Inflammatory macrophage treated with lipopolysaccharide for 4 hours (primary cell): ENCODE data around the gene SSH3.

Experiments used
- DNase-seq: peaks from one replicate; pipeline ENCODE4 v3.0.0-alpha.2; 2020

Gene SSH3, protein sequence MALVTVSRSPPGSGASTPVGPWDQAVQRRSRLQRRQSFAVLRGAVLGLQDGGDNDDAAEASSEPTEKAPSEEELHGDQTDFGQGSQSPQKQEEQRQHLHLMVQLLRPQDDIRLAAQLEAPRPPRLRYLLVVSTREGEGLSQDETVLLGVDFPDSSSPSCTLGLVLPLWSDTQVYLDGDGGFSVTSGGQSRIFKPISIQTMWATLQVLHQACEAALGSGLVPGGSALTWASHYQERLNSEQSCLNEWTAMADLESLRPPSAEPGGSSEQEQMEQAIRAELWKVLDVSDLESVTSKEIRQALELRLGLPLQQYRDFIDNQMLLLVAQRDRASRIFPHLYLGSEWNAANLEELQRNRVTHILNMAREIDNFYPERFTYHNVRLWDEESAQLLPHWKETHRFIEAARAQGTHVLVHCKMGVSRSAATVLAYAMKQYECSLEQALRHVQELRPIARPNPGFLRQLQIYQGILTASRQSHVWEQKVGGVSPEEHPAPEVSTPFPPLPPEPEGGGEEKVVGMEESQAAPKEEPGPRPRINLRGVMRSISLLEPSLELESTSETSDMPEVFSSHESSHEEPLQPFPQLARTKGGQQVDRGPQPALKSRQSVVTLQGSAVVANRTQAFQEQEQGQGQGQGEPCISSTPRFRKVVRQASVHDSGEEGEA

DNA sequence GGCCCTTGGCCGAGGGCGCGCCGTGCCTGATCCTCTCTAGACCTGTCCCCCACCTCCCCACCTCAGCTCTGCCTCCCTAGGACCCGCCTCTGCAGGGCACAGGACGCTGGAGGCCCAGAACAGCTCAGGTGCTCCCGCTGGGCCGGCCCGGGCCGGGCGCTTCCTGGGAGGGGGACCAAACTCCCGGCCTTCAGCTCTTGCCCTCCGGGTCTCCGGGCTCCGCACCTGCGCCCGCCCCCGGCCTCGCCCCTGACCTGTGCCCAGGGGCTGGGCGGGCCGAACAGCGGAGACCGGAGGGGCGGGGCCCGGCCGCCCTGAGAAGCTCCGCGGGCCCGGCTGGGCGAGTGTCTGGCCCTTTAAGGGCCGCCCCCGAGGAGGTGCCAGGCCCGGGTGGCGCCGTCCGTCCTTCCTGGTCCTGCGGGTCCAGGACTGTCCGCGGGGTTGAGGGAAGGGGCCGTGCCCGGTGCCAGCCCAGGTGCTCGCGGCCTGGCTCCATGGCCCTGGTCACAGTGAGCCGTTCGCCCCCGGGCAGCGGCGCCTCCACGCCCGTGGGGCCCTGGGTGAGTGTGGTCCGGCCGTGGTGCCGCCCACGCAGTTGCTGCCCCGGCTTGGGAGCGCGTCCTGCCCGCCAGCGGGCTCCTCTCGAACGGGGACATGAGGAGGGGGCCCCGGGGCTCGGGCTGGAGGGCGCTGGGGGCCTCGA, at the start of gene SSH3:
Gene SSH3, plus strand, starts transcription at position 399 of the 703 bp plus-strand sequence. Its CDS starts 96 bp downstream, at position 495.
- DNase-seq = peak; percentile 55

DNA sequence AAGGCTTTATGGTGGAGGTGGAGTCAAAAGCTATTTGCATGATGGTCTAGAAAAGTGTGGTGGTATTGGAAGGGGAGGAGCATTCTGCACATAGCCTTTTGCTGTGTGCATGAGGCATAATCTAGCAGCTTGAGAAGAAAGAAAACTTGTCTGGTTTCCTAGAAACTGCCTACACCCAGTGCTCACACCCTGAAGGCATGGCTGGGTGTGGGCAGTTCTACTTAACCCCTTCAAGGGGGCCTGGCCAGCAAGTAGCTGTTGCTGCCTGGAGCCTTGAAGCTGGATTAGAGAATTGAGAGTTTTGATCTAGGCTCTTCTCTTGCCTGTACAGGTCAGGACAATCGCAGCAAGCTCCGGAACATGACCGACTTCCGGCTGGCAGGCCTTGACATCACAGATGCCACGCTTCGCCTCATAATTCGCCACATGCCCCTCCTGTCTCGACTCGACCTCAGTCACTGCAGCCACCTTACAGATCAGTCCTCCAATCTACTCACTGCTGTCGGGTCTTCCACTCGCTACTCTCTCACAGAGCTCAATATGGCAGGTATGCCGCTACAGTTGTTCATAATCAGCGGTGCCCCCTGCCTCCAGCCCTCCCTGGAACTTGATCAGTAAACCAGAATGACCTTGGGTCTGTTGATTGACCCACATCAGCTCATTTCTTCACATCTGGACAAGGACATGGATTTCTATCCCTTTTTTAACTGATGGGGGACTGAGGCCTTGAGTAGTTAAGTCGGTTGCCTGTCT, 49.3 kb upstream of the SSH3 start:
- DNase-seq = no peak

DNA sequence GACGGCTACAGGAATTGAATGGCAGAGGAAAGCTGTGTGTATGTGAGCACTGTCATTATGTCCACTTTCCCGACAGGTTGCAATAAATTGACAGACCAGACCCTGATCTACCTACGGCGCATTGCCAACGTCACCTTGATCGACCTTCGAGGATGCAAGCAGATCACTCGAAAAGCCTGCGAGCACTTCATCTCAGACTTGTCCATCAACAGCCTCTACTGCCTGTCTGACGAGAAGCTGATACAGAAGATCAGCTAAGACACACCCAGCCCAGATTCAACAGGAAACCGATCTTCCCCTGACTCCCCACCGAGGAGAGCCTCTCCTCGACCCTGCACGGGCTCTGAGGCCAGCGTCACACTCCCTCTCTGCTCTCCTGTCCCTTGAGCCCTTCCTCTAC, 48.5 kb upstream of the SSH3 start:
- no peak for DNase-seq

DNA sequence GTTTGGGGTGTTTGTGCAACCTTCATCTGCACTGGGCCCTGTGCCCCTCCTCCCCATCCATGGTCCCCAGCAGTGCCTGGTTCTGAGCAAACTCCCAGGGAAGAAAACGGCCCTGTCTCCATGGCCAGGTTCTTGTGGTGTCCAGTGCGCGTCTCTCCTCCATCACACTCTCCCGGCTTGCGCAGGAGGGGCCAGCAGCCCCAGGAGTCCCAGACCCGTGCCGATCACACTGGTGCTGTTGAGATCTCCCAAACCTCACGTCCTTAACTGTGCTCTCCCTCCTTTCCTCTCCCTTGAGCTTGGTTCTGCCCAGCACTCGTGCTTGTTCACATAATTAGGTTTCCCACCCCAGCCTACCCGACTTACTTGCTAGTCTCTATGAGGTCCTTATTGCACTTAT, 48.0 kb upstream of the SSH3 start:
- no peak for DNase-seq

DNA sequence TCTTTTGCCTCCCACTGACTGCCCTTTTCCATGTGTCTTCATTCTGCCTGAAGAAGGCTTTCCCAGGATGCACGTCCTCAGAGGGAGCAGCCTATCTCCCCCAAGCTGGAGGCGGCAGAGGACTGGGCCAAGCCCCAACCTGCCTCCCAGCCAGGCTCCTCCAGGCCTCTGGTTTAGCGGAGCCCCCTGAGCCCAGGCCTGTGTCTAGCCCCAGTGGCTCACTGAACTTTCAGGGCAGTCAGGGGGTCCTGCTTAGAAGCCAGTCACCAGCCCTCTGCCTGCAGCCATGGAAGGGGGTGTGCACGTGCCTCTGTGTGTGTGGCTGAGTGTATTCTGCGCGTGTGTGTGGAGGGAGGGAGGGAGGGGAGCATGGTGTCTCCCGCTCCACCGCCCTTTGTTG, 47.5 kb upstream of the SSH3 start:
- no peak for DNase-seq

DNA sequence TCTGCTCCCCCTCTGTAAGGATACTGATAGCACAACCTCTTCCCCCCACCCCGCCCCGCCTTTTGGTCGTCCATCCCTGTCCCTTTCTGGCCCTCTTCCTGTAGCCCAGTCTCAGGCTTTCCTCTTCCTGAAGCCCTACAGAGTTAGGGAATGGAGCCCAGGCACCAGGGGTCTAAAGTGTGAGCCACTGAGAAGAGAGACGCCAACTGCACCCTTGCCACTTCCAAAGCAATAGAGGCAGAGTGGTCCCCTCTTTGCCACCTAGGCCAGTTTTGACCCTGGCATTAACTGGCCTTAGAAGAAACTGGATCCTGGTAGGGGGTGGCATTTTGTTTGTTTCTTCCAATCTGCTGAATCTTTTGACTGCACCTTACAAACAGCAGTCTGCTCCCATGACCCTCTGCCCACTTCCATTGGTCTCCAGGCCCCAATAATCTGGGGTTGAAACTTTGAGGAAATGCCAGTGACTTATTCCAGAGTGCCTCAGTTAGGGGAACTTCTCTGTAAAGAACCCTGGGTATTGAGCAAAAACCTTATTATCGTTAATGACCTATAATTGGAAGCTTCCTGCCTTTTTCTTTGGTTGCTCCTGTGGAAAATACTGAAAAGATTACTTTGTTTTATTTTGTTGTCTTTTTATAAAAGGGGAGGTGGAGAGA, 46.7 kb upstream of the SSH3 start:
- DNase-seq = no peak

DNA sequence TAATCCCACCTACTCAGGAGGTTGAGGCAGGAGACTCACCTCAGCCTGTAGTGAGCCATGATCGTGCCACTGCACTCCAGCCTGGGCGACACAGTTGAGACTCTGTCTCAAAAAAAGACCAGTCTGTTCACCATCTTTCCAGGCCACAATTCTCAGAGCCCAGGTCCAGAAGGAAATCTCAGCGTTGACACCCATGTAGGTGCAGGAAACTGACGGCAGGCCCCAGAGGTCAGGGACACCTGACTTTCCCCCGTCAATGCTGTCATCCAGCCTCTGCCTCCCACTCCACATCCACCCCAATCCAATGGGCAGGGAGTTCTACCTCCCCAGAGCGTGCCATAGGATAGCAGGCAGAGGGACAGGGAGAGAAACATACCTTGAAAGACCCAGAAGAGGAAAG, 42.9 kb upstream of the SSH3 start:
- no peak for DNase-seq

DNA sequence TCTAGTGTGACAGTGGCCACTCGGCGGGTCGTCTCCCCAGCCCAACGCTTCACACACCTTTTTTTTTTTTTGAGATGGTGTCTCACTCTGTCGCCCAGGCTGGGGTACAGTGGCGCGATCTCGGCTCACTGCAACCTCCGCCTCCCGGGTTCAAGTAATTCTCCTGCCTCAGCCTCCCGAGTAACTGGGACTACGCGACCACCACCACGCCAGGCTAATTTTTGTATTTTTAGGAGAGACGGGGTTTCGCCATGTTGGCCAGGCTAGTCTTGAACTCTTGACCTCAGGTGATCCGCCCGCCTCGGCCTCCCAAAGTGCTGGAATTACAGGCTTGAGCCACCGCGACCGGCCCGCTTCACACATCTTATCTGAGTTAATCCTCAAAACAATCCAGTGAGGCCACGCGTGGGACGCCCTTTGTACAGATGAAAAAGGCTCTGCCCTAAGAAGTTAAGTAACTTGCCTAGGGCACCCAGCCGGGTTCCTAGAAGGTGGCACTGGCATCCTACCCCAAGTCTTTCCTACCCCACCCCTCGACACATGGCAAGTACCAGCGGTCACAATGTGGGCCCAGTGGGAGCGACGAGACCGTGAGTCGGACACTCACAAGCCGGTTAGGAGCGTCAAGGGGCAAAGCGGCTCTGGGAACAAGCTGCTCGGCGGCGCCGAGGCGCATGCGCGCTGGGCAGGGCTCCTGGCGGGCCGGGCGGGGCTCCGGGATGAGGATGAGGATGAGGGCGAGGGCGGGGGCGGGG, 42.3 kb upstream of the SSH3 start:
- DNase-seq = peak; percentile 52

DNA sequence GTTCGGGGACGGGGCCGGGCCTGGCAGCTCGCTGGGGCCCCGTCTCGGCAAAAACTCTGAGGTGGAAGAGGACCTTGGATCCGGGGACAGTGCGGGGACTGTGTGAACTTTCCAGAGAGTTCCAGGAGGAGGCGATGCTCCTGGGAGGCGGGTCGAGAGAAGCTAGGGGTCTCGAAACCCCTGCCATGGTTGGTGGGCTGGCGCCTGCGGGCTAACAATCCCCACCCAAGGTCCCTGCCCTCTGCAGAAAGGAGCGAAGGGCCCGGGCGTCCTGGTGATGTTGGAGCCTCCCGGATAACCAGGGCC, 41.7 kb upstream of the SSH3 start:
- DNase-seq = no peak

DNA sequence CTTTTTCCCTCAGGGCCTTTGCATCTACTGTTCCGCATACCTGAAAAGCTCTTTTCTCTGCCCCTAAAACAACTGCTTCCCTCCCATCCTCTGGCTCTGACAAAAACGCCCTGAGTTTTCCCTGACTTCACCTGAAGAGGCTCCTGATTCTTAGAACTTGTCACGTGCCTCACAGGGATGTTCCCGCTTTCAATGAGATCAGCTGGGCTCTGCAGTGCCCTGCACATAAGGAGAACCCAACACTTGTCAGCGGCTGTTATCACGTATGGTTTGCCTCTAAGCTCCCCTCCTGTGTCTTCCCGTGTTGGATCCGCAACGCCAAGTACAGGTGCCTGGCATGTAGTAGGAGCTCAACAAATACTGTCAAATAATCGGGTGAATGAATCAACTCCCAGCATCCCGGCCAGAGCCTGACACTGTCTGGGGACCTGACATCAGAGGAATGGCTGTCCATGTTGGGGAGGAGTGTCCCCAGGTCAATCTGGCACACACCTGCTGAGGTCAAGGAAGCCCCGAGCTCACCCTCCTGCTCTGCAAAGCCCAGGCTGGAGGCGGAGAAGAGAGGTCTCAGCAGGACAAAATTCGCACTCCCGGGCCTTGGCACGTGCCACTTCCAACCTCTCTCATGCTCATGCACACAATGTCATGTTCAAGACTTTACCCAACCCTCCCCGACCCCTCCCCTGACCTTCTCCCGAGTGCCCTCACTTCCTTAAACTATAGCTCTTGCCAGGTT, 41.2 kb upstream of the SSH3 start:
- no peak for DNase-seq

DNA sequence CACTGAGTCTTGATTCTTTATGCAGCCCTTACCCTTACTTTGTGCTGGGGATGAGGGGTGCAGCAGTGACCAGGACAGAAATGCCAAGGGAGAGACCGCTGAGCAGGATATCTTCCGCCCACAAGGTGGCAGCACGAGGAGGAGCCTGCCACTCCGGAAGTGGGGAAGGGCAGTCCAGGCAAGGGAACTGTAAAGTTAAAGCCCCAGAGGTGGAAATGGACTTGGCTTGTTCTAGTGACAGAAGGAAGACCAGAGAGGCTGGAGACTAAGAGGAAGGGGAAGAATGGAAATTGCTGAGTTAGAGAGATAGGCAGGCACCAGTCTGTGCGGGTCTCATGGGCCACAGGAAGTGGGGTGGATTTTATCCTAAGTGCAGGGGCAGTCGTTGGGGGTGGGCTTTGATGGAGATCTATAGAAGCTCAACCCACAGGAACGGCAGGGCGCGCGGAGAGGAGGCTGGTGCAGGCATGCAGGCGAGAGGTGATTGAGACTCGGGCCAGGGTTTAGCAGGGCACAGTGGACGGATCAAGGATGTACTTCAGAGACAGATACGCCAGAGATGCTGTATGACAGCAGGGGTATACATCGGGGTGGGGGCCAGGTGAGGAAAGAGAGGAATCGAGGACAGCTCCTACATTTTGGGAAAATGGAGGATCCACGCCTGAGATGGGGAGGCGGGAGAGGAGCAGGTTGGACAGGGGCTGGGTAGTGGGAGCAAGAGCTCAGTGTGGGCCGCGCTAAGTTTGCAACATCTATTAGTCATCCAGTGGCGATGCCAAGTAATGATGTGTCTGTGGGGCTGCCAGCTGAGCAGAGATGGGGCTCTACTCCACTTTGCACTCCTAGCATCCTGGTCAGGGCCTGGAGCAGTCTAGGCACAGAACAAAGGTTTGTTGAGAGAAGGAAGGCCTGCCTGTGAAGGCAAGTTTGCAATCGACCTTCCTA, 40.3 kb upstream of the SSH3 start:
- peak; percentile 86 for DNase-seq

DNA sequence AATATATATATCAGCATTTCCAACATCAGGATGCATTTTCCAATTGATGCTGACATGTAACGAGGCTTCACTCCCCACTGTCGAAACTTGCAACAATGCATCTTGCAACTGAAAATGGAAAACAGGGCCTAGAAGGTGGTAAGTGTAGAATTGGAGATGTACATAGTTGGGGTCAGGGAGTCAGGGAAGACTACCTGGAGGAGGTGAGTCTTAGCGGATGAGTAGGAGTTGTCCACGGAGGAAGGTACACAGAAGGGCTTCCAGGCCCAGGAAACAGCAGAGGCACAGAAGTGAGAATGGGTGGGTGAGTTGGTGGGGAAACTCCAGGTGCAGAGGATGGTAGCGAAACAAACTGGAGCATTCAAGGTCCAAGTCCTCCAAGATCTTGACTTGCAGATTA, 39.1 kb upstream of the SSH3 start:
- DNase-seq = no peak

DNA sequence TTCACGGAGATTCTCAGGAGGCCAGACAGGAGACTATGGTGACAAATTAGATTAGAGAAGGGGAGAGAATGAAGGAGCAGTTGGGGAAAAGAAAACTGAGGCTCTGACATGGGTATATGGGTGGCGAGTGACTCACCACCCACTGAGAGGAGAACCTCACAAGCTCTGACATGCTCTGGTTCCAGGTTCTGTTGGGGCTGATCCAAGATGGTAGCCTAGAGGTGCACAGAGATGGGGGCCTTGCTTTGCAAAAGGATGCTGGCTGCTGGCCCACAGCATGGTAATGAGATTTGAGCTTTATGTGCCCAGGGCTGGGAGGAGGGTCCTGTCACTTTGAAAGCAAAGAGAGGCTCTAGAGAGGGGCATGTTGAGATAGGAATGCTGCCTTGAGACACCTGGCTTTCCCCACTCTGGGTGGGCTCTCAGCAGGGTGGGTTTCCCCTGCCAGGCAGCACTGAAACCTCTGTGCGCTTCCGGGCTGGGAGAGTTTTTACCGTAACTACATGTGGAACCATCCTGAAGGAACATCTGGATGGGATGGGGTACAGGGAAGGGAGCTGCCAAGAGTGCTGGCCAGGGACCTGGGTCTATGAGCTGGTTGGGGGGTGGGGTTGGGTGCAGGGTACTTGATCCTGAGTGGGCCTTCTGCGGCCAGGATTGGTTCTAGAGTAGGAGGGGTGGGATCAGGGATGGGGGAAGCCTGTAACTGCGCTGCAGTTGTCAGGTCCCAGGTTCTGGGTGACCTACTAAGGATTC, 38.3 kb upstream of the SSH3 start:
- DNase-seq = no peak

DNA sequence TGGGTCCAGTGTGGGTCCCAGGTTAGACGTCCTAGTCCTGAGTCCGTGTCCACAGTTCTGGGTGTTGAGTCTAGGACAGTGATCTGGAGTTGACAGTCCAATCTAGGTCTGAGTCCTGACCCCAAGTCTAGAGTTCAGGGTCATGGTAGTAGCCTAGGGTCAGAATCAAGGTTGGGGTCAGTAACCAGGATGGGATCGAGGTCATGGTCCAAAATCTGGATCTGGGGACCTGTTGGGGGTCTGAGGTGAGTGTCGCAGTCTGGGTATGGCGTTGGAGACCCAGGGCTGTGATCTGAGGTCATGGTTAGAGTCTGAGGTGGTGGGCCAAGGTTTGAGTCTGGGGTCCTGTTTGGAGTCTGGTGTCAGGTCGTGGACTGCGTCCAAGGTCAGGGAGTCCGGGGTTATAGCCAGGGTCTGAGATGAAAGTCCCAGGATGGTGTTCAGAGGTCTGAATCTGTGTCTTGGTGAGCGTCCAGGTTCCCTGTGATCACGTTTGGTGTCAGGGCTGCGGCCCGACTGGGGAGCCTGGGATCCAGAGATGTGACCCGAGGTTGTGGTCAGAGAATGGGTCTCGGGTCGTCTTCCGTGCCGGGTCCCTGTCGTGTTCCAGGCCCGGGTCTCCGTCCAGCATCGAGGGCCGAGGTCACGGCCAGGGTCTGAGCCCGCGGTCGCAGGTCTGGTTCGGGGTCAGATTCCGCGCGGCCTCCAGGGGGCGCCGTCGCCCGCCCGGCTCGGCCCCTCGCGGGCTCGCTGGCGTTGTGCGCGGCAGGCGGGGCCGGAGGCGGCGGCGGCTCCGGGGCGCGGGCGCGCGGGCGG, 37.5 kb upstream of the SSH3 start:
- DNase-seq = peak; percentile 75

DNA sequence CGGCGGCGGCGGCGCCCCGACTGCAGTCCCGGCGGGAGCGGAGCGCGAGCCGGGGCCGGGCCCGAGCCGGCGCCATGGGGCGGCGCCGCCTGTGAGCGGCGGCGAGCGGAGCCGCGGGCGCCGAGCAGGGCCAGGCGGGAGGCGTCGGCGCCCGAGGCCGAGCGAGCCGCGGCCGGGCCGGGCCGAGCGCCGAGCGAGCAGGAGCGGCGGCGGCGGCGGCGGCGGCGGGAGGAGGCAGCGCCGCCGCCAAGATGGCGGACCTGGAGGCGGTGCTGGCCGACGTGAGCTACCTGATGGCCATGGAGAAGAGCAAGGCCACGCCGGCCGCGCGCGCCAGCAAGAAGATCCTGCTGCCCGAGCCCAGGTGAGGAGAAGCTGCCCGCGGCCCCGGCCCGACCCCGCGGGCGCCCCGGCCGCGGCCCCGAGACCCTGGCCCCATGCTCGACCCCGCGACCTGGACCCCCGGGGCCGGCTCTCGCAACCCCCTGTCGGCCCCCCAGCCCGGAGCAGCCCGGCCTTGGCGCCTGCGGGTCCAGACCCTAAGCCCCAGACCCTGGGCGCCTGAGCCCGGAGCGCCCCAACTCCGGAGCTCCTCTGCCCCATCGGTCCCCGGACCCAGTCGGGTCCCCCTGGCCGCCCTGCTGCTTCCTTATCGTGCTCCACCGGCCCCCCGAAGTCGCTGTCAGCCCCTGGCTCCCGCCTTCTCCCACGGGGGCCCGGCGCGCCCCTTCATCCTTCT, 36.7 kb upstream of the SSH3 start, which contains the start of gene GRK2:
Gene GRK2, plus strand, starts transcription at position 25 of the 739 bp plus-strand sequence. Its CDS starts 227 bp downstream, at position 252.
- peak; percentile 70 for DNase-seq

DNA sequence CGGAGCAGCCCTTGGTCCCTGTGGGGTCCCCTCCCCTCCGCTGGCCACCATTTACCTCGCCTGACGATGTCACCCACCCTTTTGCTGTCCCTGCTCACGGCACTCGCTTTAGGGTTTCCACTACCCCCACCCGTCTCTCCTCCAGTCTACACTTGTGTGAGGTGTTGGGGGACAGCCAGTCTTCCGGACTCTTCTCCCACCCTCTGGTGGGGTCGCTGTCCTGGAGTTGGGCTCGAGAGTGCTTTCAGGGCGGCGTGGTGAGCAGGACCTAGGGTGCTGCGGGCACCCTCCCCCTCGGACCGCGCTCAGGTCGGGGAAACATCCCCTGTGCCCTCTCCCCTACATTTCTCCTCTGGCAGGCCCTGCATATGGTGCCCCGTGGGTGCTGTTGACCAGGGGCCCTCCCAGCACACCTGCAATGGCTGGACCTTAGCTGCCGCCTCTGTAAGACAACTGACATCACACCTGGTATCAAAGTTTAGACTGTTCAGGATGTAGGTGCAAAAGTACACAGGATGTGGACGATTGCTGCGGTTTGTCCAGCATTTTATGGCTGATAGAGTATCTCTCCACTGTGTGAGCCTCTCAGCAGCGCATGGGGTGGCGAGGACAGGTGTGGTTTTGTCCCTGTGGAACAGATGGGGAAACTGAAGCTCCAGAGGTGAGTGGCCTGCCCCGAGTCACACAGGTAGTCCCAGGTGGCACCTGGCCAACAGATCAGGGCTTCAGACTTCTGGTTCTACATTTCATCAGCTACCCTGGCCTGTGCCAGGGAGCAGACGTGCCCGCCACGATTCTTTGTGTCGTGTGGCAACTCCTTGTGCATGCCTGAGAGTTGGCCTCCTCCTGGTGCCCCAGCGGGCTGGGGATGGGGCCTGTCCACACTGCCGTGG, 35.9 kb upstream of the SSH3 start:
- DNase-seq = no peak
